Muscle layer of colon (tissue), 2 donors: ENCODE data around the gene HSFX1.
"Not testable (repeated sequence)": the region's sequence is repeated elsewhere in the genome, so short reads cannot be mapped to it uniquely, and the experiment has no call there.

Experiments used
- H3K27ac ChIP-seq: one replicate; pipeline ENCODE4 v1.7.0; 2013; ENCODE audit warnings: low read depth, mild to moderate bottlenecking, low read length, moderate library complexity
- H3K27me3 ChIP-seq, 2 donors: one replicate each; pipeline ENCODE4 v1.7.0; 2013; ENCODE audit warnings: low read length in 2 of 2, mild to moderate bottlenecking in 2 of 2; ENCODE audit not compliant: insufficient read depth in 2 of 2, control insufficient read depth in 1 of 2
- H3K36me3 ChIP-seq: one replicate; pipeline ENCODE4 v1.7.0; 2013; ENCODE audit warnings: mild to moderate bottlenecking, low read length; ENCODE audit not compliant: insufficient read depth
- H3K4me1 ChIP-seq: one replicate; pipeline ENCODE4 v1.7.0; 2013; ENCODE audit warnings: mild to moderate bottlenecking, low read length; ENCODE audit not compliant: insufficient read depth
- H3K4me3 ChIP-seq, 2 donors: one replicate each; pipeline ENCODE4 v1.7.0; 2013; ENCODE audit warnings: low read length in 2 of 2, low read depth in 1 of 2, mild to moderate bottlenecking in 1 of 2, moderate library complexity in 1 of 2
- H3K9ac ChIP-seq: one replicate; pipeline ENCODE4 v1.7.0; 2013; ENCODE audit warnings: low read length
- H3K9me3 ChIP-seq: one replicate; pipeline ENCODE4 v1.7.0; 2013; ENCODE audit warnings: mild to moderate bottlenecking, low read length
- donor health status: abdominal sarcoma.
- donor health status: Adenocarcinoma of cecum.

HSFX1 gene

GRCh38 chrX:149762696-149763614, 10.9 kb upstream of the HSFX1 start:
- no peaks in the 10 kb centered on the region for H3K27me3 ChIP-seq
- no peaks in the 10 kb centered on the region for H3K36me3 ChIP-seq
- H3K4me1 ChIP-seq = no peaks in the 10 kb centered on the region
- H3K9ac ChIP-seq = no peak overlapping the region
- no peaks in the 10 kb centered on the region for H3K9me3 ChIP-seq
- no peak overlapping the region for H3K27ac ChIP-seq
- H3K4me3 ChIP-seq = no peak overlapping the region

- not testable (repeated sequence) for H3K9me3 ChIP-seq, H3K4me1 ChIP-seq, H3K9ac ChIP-seq, H3K36me3 ChIP-seq, H3K4me3 ChIP-seq, H3K27ac ChIP-seq, H3K27me3 ChIP-seq
Measured at GRCh38 chrX:149770344-149770743, 3.5 kb upstream of the HSFX1 start.

GRCh38 chrX:149773026-149773425, 842 bp upstream of the HSFX1 start:
- not testable (repeated sequence) for H3K27ac ChIP-seq

GRCh38 chrX:149777999-149778398, 4.1 kb downstream of the HSFX1 start:
- not testable (repeated sequence) for H3K27me3 ChIP-seq, H3K27ac ChIP-seq, H3K36me3 ChIP-seq, H3K4me3 ChIP-seq, H3K9ac ChIP-seq, H3K4me1 ChIP-seq, H3K9me3 ChIP-seq

More at GRCh38 chrX:149773026-149773425, 842 bp upstream of the HSFX1 start:
- not testable (repeated sequence) for H3K27me3 ChIP-seq, H3K9me3 ChIP-seq, H3K4me3 ChIP-seq, H3K36me3 ChIP-seq, H3K9ac ChIP-seq, H3K4me1 ChIP-seq

GRCh38 chrX:149781727-149782126, 7.9 kb downstream of the HSFX1 start, which contains the start of gene MAGEA9:
MAGEA9 (plus strand) TSS chrX:149781930; CDS start chrX:149786211, 4,281 bp downstream.
- H3K4me3 ChIP-seq, H3K9me3 ChIP-seq, H3K4me1 ChIP-seq, H3K36me3 ChIP-seq, H3K9ac ChIP-seq, H3K27me3 ChIP-seq, H3K27ac ChIP-seq: not testable (repeated sequence)

- H3K27ac ChIP-seq, H3K36me3 ChIP-seq, H3K9ac ChIP-seq, H3K4me1 ChIP-seq, H3K27me3 ChIP-seq, H3K9me3 ChIP-seq, H3K4me3 ChIP-seq: not testable (repeated sequence)
Measured at GRCh38 chrX:149795531-149795930, 21.7 kb downstream of the HSFX1 start.

- Histone ChIP-seq H3K4me1 (no peaks in the 10 kb centered on the region), H3K36me3 (no peaks in the 10 kb centered on the region), H3K4me3 (no peak overlapping the region), H3K9me3 (no peaks in the 10 kb centered on the region), H3K9ac (no peak overlapping the region), H3K27me3 (peaks cover 0 to 5% of the 10 kb centered on the region in 2 donors), H3K27ac (no peak overlapping the region)
Measured at GRCh38 chrX:149799095-149799714, 25.3 kb downstream of the HSFX1 start.

- H3K36me3 ChIP-seq = no peaks in the 10 kb centered on the region
- H3K4me3 ChIP-seq = no peak overlapping the region
- H3K9me3 ChIP-seq = no peaks in the 10 kb centered on the region
- H3K9ac ChIP-seq = no peak overlapping the region
- H3K27ac ChIP-seq = no peak overlapping the region
- H3K27me3 ChIP-seq = peaks cover 0 to 5% of the 10 kb centered on the region in 2 donors
- no peaks in the 10 kb centered on the region for H3K4me1 ChIP-seq
Measured at GRCh38 chrX:149799938-149800337, 26.1 kb downstream of the HSFX1 start.

- H3K9me3 ChIP-seq = no peaks in the 10 kb centered on the region
- no peaks in the 10 kb centered on the region for H3K36me3 ChIP-seq
- no peaks in the 10 kb centered on the region for H3K4me1 ChIP-seq
- H3K27ac ChIP-seq = no peak overlapping the region
- H3K27me3 ChIP-seq = peaks cover 0 to 5% of the 10 kb centered on the region in 2 donors
- H3K9ac ChIP-seq = no peak overlapping the region
- H3K4me3 ChIP-seq = no peak overlapping the region
Measured at GRCh38 chrX:149803458-149804062, 29.7 kb downstream of the HSFX1 start.

- H3K36me3 ChIP-seq = no peaks in the 10 kb centered on the region
- H3K9ac ChIP-seq = no peak overlapping the region
- no peaks in the 10 kb centered on the region for H3K4me1 ChIP-seq
- peaks cover 0 to 5% of the 10 kb centered on the region in 2 donors for H3K27me3 ChIP-seq
- no peak overlapping the region for H3K4me3 ChIP-seq
- H3K27ac ChIP-seq = no peak overlapping the region
- H3K9me3 ChIP-seq = no peaks in the 10 kb centered on the region
Measured at GRCh38 chrX:149804102-149804501, 30.2 kb downstream of the HSFX1 start.

- no peaks in the 10 kb centered on the region for H3K36me3 ChIP-seq
- H3K4me1 ChIP-seq = no peaks in the 10 kb centered on the region
- H3K4me3 ChIP-seq = no peak overlapping the region
- H3K27me3 ChIP-seq = peaks cover 0 to 5% of the 10 kb centered on the region in 2 donors
- no peak overlapping the region for H3K27ac ChIP-seq
- H3K9me3 ChIP-seq = no peaks in the 10 kb centered on the region
- no peak overlapping the region for H3K9ac ChIP-seq
Measured at GRCh38 chrX:149807747-149808458, 34.0 kb downstream of the HSFX1 start.
